SK-N-SH (cell line): ENCODE results near the gene RELN. TPM values are rescaled to one million over a fixed set of nuclear protein-coding genes. Genes with fewer than 3 reads are reported as not detected.
"Not testable (repeated sequence)": the region's sequence is repeated elsewhere in the genome, so short reads cannot be mapped to it uniquely, and the experiment has no call there.

Source experiments
- CTCF ChIA-PET: fragments of 300-600, 350-600 bp; formaldehyde crosslinking; extraction: SDS; loops from one replicate; lab custom pipeline; 2021; lab: Yijun Ruan, JAX
- POLR2A ChIA-PET: fragments of 350-600 bp; sonication (Branson Sonifier 250); formaldehyde crosslinking; extraction: SDS; loops from one replicate; lab custom pipeline; 2020; ENCODE audit warnings: antibody characterized with exemption, inconsistent platforms; lab: Yijun Ruan, JAX
- DNase-seq: peaks from one replicate; pipeline ENCODE4 v3.0.0; 2012
- H2AFZ ChIP-seq: fragments of 200-600 bp; sonication (generic); 2 replicates; pipeline ENCODE4 v1.8.1; 2016; ENCODE audit warnings: antibody characterized with exemption, mild to moderate bottlenecking, low read depth
- H3F3A ChIP-seq: fragments of 200-600 bp; sonication (generic); replicated peaks from 2 replicates; pipeline ENCODE3; 2016; ENCODE audit warnings: antibody characterized with exemption, mild to moderate bottlenecking; ENCODE audit not compliant: insufficient read depth
- H3K27ac ChIP-seq, 2 experiments: fragments of 200-500 bp in 1 of 2; fragments of 200-600 bp in 1 of 2; sonication (Bioruptor generic) in 1 of 2; sonication (generic), shearing (Covaris generic) in 1 of 2; 2 replicates each; pipeline versions ENCODE4 v1.5.1 to v1.6.1; 2014 to 2016; ENCODE audit warnings: low read depth in 2 of 2, inconsistent platforms in 1 of 2, low read length in 1 of 2, mild to moderate bottlenecking in 1 of 2, mixed read lengths in 1 of 2
- H3K27me3 ChIP-seq: fragments of 200-600 bp; sonication (generic), shearing (Covaris generic); 2 replicates; pipeline ENCODE4 v1.6.1; 2016; ENCODE audit warnings: mixed run types; ENCODE audit not compliant: insufficient read depth
- H3K36me3 ChIP-seq, 2 experiments: fragments of 200-500 bp in 1 of 2; fragments of 200-600 bp in 1 of 2; sonication (Bioruptor generic) in 1 of 2; sonication (generic) in 1 of 2; replicated peaks in 1 of 2; 2 replicates each; pipeline versions ENCODE3 to v1.5.1; 2014 to 2016; ENCODE audit warnings: low read length in 1 of 2, mild to moderate bottlenecking in 1 of 2; ENCODE audit not compliant: insufficient read depth in 2 of 2, control insufficient read depth in 1 of 2
- H3K4me1 ChIP-seq, 2 experiments: fragments of 200-500 bp in 1 of 2; fragments of 200-600 bp in 1 of 2; sonication (Bioruptor generic) in 1 of 2; sonication (generic), shearing (Covaris generic) in 1 of 2; 2 replicates each; pipeline versions ENCODE4 v1.5.1 to v1.6.1; 2014 to 2016; ENCODE audit warnings: low read depth in 1 of 2, low read length in 1 of 2, mixed run types in 1 of 2; ENCODE audit not compliant: insufficient read depth in 2 of 2, control insufficient read depth in 1 of 2
- H3K4me2 ChIP-seq: fragments of 200-600 bp; sonication (generic), shearing (Covaris generic); 2 replicates; pipeline ENCODE4 v1.6.1; 2017; ENCODE audit warnings: mixed run types
- H3K4me3 ChIP-seq, 2 experiments: fragments of 200-500 bp in 1 of 2; fragments of 200-600 bp in 1 of 2; sonication (Bioruptor generic) in 1 of 2; sonication (generic), shearing (Covaris generic) in 1 of 2; 2 replicates each; pipeline versions ENCODE4 v1.5.1 to v1.8.1; 2014 to 2016; ENCODE audit warnings: low read depth in 2 of 2, inconsistent platforms in 1 of 2, low read length in 1 of 2, mild to moderate bottlenecking in 1 of 2, mixed read lengths in 1 of 2, moderate library complexity in 1 of 2
- H3K79me2 ChIP-seq: fragments of 200-600 bp; sonication (generic); 2 replicates; pipeline ENCODE4 v1.8.1; 2017; ENCODE audit warnings: mild to moderate bottlenecking; ENCODE audit not compliant: insufficient read depth
- H3K9ac ChIP-seq: fragments of 200-600 bp; sonication (generic); 2 replicates; pipeline ENCODE4 v1.6.1; 2017; ENCODE audit warnings: mixed run types
- H3K9me2 ChIP-seq: fragments of 200-600 bp; sonication (generic); 2 replicates; pipeline ENCODE4 v1.6.1; 2017; ENCODE audit warnings: mixed run types
- H3K9me3 ChIP-seq: fragments of 200-600 bp; sonication (generic); 2 replicates; pipeline ENCODE4 v1.6.1; 2017; ENCODE audit warnings: mixed run types, mild to moderate bottlenecking, moderate library complexity
- H4K20me1 ChIP-seq: fragments of 200-600 bp; sonication (generic); 2 replicates; pipeline ENCODE4 v1.6.1; 2017; ENCODE audit warnings: mild to moderate bottlenecking, mixed run types; ENCODE audit not compliant: insufficient read depth
- CHD2 ChIP-seq: fragments of 150-350 bp; IDR thresholded peaks from 2 replicates; pipeline ENCODE4 v1.6.1; 2018; ENCODE audit warnings: low read length; ENCODE audit not compliant: partially characterized antibody
- EP300 ChIP-seq, 2 experiments: IDR thresholded peaks; 2 replicates each; pipeline versions ENCODE4 v1.4.0 to v1.6.1; 2012; ENCODE audit warnings: borderline replicate concordance in 1 of 2, low read depth in 1 of 2, low read length in 1 of 2
- FOXM1 ChIP-seq: IDR thresholded peaks from 2 replicates; pipeline ENCODE4 v1.4.0; 2012; ENCODE audit warnings: low read depth, mild to moderate bottlenecking
- MEF2A ChIP-seq: IDR thresholded peaks from 2 replicates; pipeline ENCODE4 v1.4.0; 2012; ENCODE audit warnings: low read depth, borderline replicate concordance
- MXI1 ChIP-seq: IDR thresholded peaks from 2 replicates; pipeline ENCODE4 v1.6.1; 2012; ENCODE audit warnings: mild to moderate bottlenecking, low read depth, low read length, improper control_type of control experiment
- POLR2AphosphoS5 ChIP-seq: IDR thresholded peaks from 2 replicates; pipeline ENCODE4 v1.6.1; 2012; ENCODE audit warnings: low read depth, low read length
- RCOR1 ChIP-seq: fragments of 150-350 bp; IDR thresholded peaks from 2 replicates; pipeline ENCODE4 v1.6.1; 2017; ENCODE audit warnings: antibody characterized with exemption, low read length
- SMC3 ChIP-seq: IDR thresholded peaks from 2 replicates; pipeline ENCODE4 v1.6.1; 2012; ENCODE audit warnings: low read depth, low read length, improper control_type of control experiment
- TAF1 ChIP-seq: IDR thresholded peaks from 2 replicates; pipeline ENCODE4 v1.6.1; 2012; ENCODE audit warnings: low read depth, mild to moderate bottlenecking, low read length, moderate library complexity, borderline replicate concordance
- WGBS: methylation state at CpG from one replicate; pipeline ENCODE4 v1.1.6; 2017; ENCODE audit warnings: low lambda C conversion rate; 5-methylcytosine and 5-hydroxymethylcytosine counted together
- polyA plus RNA-seq, 3 experiments: library from polyadenylated mRNA; depleted of rRNA; stranded (reverse); fragments of >200 nt; gene quantifications; 2 replicates each; pipeline ENCODE4 v1.2.3, GENCODE V29; 2012
- TF ChIP-seq, protein P1 (sequence below): IDR thresholded peaks from 2 replicates; pipeline ENCODE4; 2012
- TF ChIP-seq, protein P2 (sequence below): IDR thresholded peaks from 2 replicates; pipeline ENCODE4 v1.4.0; 2012; ENCODE audit warnings: low read depth, borderline replicate concordance
- TF ChIP-seq, protein P3 (sequence below): IDR thresholded peaks from 2 replicates; pipeline ENCODE4 v1.6.1; 2012; ENCODE audit warnings: mild to moderate bottlenecking, low read depth, low read length, moderate library complexity

RELN gene
- polyA plus RNA-seq, 1 of the 3 experiments (the other 2 are of a cell fraction): 0.02 TPM

DNA sequence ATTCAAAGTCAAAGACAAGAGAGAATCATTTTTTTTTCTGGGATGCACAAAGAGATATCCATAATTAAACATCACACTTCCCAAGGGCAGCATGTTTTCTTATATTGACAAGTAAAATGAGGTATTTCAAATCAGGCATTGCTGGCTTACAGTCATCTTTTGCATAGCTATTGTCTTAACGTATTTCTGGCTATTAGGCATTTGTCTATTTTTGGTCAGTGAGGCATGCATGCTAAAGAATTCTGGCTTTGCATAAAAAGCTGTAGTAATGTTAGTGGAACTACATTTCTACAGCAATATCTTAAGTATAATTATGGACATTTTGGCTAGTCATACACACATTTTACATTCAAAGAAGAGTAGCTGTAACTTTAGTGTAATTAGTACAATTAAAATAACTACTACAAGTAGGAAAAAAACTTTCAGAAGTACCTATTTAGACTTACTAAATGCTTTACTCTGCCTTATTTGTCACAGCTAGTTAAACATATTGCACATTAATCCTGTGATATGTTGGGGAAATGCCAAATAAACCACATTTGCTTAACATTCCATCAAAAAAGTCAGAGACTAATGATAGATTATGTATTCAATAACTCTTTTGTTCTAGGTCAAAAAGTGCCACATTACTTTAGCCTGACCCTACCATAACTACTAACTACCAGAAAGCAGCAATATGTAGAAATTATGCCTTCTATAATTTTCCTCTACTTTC, 76.4 kb downstream of the RELN start:
- Histone ChIP-seq H3K9ac (no peak overlapping the region), H2AFZ (no peak overlapping the region), H4K20me1 (no peaks in the 10 kb centered on the region), H3K27ac (no peak overlapping the region), H3K9me2 (no peaks in the 10 kb centered on the region), H3K4me3 (no peak overlapping the region), H3K4me2 (no peak overlapping the region), H3K79me2 (no peaks in the 10 kb centered on the region), H3F3A (no peaks in the 10 kb centered on the region), H3K36me3 (no peaks in the 10 kb centered on the region), H3K9me3 (no peaks in the 10 kb centered on the region), H3K4me1 (no peaks in the 10 kb centered on the region), H3K27me3 (no peaks in the 10 kb centered on the region)
- TF ChIP-seq SMC3 (no peak), TAF1 (no peak), RCOR1 (no peak), EP300 (IDR thresholded peaks at IDR 0.05; ENCODE audit: borderline replicate concordance in 1 of 2, low read depth in 1 of 2, low read length in 1 of 2) (no peak), MXI1 (no peak), POLR2AphosphoS5 (no peak), FOXM1 (no peak), MEF2A (no peak), CHD2 (no peak)
- TF ChIP-seq, protein P1, sequence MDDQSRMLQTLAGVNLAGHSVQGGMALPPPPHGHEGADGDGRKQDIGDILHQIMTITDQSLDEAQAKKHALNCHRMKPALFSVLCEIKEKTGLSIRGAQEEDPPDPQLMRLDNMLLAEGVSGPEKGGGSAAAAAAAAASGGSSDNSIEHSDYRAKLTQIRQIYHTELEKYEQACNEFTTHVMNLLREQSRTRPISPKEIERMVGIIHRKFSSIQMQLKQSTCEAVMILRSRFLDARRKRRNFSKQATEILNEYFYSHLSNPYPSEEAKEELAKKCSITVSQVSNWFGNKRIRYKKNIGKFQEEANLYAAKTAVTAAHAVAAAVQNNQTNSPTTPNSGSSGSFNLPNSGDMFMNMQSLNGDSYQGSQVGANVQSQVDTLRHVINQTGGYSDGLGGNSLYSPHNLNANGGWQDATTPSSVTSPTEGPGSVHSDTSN: no peak
- TF ChIP-seq, protein P2, sequence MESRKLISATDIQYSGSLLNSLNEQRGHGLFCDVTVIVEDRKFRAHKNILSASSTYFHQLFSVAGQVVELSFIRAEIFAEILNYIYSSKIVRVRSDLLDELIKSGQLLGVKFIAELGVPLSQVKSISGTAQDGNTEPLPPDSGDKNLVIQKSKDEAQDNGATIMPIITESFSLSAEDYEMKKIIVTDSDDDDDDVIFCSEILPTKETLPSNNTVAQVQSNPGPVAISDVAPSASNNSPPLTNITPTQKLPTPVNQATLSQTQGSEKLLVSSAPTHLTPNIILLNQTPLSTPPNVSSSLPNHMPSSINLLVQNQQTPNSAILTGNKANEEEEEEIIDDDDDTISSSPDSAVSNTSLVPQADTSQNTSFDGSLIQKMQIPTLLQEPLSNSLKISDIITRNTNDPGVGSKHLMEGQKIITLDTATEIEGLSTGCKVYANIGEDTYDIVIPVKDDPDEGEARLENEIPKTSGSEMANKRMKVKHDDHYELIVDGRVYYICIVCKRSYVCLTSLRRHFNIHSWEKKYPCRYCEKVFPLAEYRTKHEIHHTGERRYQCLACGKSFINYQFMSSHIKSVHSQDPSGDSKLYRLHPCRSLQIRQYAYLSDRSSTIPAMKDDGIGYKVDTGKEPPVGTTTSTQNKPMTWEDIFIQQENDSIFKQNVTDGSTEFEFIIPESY: no peak
- TF ChIP-seq, protein P3, sequence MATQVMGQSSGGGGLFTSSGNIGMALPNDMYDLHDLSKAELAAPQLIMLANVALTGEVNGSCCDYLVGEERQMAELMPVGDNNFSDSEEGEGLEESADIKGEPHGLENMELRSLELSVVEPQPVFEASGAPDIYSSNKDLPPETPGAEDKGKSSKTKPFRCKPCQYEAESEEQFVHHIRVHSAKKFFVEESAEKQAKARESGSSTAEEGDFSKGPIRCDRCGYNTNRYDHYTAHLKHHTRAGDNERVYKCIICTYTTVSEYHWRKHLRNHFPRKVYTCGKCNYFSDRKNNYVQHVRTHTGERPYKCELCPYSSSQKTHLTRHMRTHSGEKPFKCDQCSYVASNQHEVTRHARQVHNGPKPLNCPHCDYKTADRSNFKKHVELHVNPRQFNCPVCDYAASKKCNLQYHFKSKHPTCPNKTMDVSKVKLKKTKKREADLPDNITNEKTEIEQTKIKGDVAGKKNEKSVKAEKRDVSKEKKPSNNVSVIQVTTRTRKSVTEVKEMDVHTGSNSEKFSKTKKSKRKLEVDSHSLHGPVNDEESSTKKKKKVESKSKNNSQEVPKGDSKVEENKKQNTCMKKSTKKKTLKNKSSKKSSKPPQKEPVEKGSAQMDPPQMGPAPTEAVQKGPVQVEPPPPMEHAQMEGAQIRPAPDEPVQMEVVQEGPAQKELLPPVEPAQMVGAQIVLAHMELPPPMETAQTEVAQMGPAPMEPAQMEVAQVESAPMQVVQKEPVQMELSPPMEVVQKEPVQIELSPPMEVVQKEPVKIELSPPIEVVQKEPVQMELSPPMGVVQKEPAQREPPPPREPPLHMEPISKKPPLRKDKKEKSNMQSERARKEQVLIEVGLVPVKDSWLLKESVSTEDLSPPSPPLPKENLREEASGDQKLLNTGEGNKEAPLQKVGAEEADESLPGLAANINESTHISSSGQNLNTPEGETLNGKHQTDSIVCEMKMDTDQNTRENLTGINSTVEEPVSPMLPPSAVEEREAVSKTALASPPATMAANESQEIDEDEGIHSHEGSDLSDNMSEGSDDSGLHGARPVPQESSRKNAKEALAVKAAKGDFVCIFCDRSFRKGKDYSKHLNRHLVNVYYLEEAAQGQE: no peak
- ChIA-PET POLR2A (no interaction called here), CTCF (interaction anchor here (1.0 kb wide), 1 partner anchor 21 kb away, joined by 3 read pairs; no protein-coding TSS in a partner anchor)
- 43% methylated on average over 1 of the region's 1 CpG for WGBS
- no peak for DNase-seq

DNA sequence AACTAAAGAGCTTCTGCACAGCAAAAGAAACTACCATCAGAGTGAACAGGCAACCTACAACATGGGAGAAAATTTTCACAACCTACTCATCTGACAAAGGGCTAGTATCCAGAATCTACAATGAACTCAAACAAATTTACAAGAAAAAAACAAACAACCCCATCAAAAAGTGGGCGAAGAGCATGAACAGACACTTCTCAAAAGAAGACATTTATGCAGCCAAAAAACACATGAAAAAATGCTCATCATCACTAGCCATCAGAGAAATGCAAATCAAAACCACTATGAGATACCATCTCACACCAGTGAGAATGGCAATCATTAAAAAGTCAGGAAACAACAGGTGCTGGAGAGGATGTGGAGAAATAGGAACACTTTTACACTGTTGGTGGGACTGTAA, 78.4 kb downstream of the RELN start:
- H3K36me3 ChIP-seq, H3F3A ChIP-seq, H3K27me3 ChIP-seq, H3K4me1 ChIP-seq, H3K79me2 ChIP-seq, H3K9ac ChIP-seq, DNase-seq, H3K27ac ChIP-seq, H4K20me1 ChIP-seq, H3K4me3 ChIP-seq, POLR2A ChIA-PET, CTCF ChIA-PET, H3K4me2 ChIP-seq, H3K9me3 ChIP-seq, H2AFZ ChIP-seq, H3K9me2 ChIP-seq: not testable (repeated sequence)
- WGBS: no CpG with 5 or more reads among the region's 1 CpG
